MM.1S (cell line): ENCODE measurements around the gene LIPI.

ENCODE experiments used
- DNase-seq: peaks from one replicate; pipeline ENCODE4 v3.0.0-alpha.2; 2015
- H2AFZ ChIP-seq: fragments of 300-600 bp; sonication (generic); 2 replicates; pipeline ENCODE4 v1.6.0; 2016; ENCODE audit warnings: antibody characterized with exemption, low read length
- H3F3A ChIP-seq: fragments of 300-600 bp; sonication (generic); 2 replicates; pipeline ENCODE4 v1.6.1; 2016; ENCODE audit warnings: mild to moderate bottlenecking, antibody characterized with exemption, low read length, moderate library complexity, mixed read lengths; ENCODE audit not compliant: insufficient read depth
- H3K27ac ChIP-seq: fragments of 300-600 bp; sonication (generic); 2 replicates; pipeline ENCODE4 v1.5.1; 2016; ENCODE audit warnings: mild to moderate bottlenecking, low read length
- H3K27me3 ChIP-seq: fragments of 300-600 bp; sonication (generic); replicated peaks from 2 replicates; pipeline ENCODE4 v1.6.0; 2016; ENCODE audit warnings: low read length; ENCODE audit not compliant: insufficient read depth
- H3K36me3 ChIP-seq: fragments of 300-600 bp; sonication (generic); replicated peaks from 2 replicates; pipeline ENCODE4 v1.6.1; 2016; ENCODE audit warnings: mild to moderate bottlenecking, low read length, mixed read lengths; ENCODE audit not compliant: insufficient read depth
- H3K4me1 ChIP-seq: fragments of 300-600 bp; sonication (generic); 2 replicates; pipeline ENCODE4 v1.6.1; 2016; ENCODE audit warnings: low read length, mixed read lengths
- H3K4me2 ChIP-seq: fragments of 300-600 bp; sonication (generic); 2 replicates; pipeline ENCODE4 v1.6.0; 2016; ENCODE audit warnings: low read depth, low read length
- H3K4me3 ChIP-seq: fragments of 300-600 bp; sonication (generic); 2 replicates; pipeline ENCODE4 v1.5.1; 2016; ENCODE audit warnings: low read length, mixed read lengths
- H3K79me2 ChIP-seq: fragments of 300-600 bp; sonication (generic); 2 replicates; pipeline ENCODE4 v1.6.1; 2016; ENCODE audit warnings: mixed run types, low read length, mixed read lengths
- H3K9ac ChIP-seq: fragments of 300-600 bp; sonication (generic); 2 replicates; pipeline ENCODE4 v1.6.1; 2016; ENCODE audit warnings: low read length, mixed read lengths
- H3K9me2 ChIP-seq: fragments of 300-600 bp; sonication (generic); replicated peaks from 2 replicates; pipeline ENCODE4 v1.6.1; 2016; ENCODE audit warnings: mild to moderate bottlenecking, low read length, mixed read lengths; ENCODE audit not compliant: insufficient read depth
- H3K9me3 ChIP-seq: fragments of 300-600 bp; sonication (generic); replicated peaks from 2 replicates; pipeline ENCODE4 v1.6.1; 2016; ENCODE audit warnings: mild to moderate bottlenecking, low read length, mixed read lengths; ENCODE audit not compliant: insufficient read depth
- H4K20me1 ChIP-seq: fragments of 300-600 bp; sonication (generic); 2 replicates; pipeline ENCODE4 v1.6.1; 2016; ENCODE audit warnings: mild to moderate bottlenecking, low read length, moderate library complexity, mixed read lengths; ENCODE audit not compliant: insufficient read depth
- CTCF ChIP-seq: fragments of 300-600 bp; sonication (generic); IDR thresholded peaks from 2 replicates; pipeline ENCODE4 v1.5.1; 2016; ENCODE audit warnings: antibody characterized with exemption, low read length, mixed read lengths
- EZH2 ChIP-seq: fragments of 300-600 bp; sonication (generic); optimal IDR thresholded peaks from 2 replicates; pipeline ENCODE3; 2017; ENCODE audit warnings: low read depth, mild to moderate bottlenecking, antibody characterized with exemption, low read length, mixed read lengths
- EZH2phosphoT487 ChIP-seq: fragments of 300-600 bp; sonication (generic); IDR thresholded peaks from 2 replicates; pipeline ENCODE4 v1.6.1; 2018; ENCODE audit warnings: antibody characterized with exemption, low read length

LIPI gene

GRCh38 chr21:14243874-14244273 lies 33.1 kb upstream of the LIPI start:
- H3K9me3 ChIP-seq = no peaks in the 10 kb centered on the region
- no peaks in the 10 kb centered on the region for H3K4me1 ChIP-seq
- H3F3A ChIP-seq = no peaks in the 10 kb centered on the region
- H3K79me2 ChIP-seq = no peaks in the 10 kb centered on the region
- H3K27me3 ChIP-seq = no peaks in the 10 kb centered on the region
- H3K9me2 ChIP-seq = no peaks in the 10 kb centered on the region
- DNase-seq = no peak
- H3K27ac ChIP-seq = no peak overlapping the region
- no peak overlapping the region for H3K9ac ChIP-seq
- TF ChIP-seq CTCF (no peak), EZH2phosphoT487 (no peak), EZH2 (no peak)
- H2AFZ ChIP-seq = no peak overlapping the region
- H3K4me3 ChIP-seq = no peak overlapping the region
- H3K4me2 ChIP-seq = no peak overlapping the region
- H3K36me3 ChIP-seq = no peaks in the 10 kb centered on the region
- H4K20me1 ChIP-seq = no peaks in the 10 kb centered on the region

GRCh38 chr21:14243461-14243860 lies 32.7 kb upstream of the LIPI start:
- Histone ChIP-seq H3K9ac (no peak overlapping the region), H3K27me3 (no peaks in the 10 kb centered on the region), H3K79me2 (no peaks in the 10 kb centered on the region), H2AFZ (no peak overlapping the region), H3K36me3 (no peaks in the 10 kb centered on the region), H3K9me2 (no peaks in the 10 kb centered on the region), H3K4me2 (no peak overlapping the region), H3K4me1 (no peaks in the 10 kb centered on the region), H3K9me3 (no peaks in the 10 kb centered on the region), H3F3A (no peaks in the 10 kb centered on the region), H3K27ac (no peak overlapping the region), H4K20me1 (no peaks in the 10 kb centered on the region), H3K4me3 (no peak overlapping the region)
- TF ChIP-seq CTCF (no peak), EZH2phosphoT487 (no peak), EZH2 (no peak)
- no peak for DNase-seq

- Histone ChIP-seq H3K4me1 (no peaks in the 10 kb centered on the region), H4K20me1 (no peaks in the 10 kb centered on the region), H3K27me3 (no peaks in the 10 kb centered on the region), H3K4me3 (no peak overlapping the region), H2AFZ (no peak overlapping the region), H3K9ac (no peak overlapping the region), H3K36me3 (no peaks in the 10 kb centered on the region), H3K27ac (no peak overlapping the region), H3K4me2 (no peak overlapping the region), H3K79me2 (no peaks in the 10 kb centered on the region), H3K9me2 (no peaks in the 10 kb centered on the region), H3K9me3 (no peaks in the 10 kb centered on the region), H3F3A (no peaks in the 10 kb centered on the region)
- no peak for TF ChIP-seq CTCF
- no peak for TF ChIP-seq EZH2
- TF ChIP-seq EZH2phosphoT487 = no peak
- no peak for DNase-seq
Measured at GRCh38 chr21:14241297-14241696, 30.5 kb upstream of the LIPI start.
